ENCODE measurements around the gene ARSK.

DNA sequence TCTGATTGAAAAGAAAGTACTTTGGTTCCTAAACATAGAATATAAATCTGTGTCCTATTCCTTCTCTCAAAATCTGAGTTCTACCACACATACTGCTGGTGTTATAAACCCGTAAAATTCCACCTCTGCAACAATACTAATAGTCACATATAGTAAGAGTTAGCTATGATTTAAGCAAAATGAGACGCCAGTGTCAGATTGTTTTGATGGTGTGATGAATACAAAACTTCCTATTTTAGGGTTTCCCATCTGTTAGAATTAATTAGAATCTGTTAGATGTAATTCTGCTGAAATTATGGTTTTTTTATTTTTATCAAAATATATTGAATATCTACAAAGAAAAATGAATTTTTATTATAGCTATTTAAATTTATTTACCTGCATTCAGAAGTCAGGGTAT, 26.7 kb downstream of the ARSK start:
- TF ChIP-seq, protein P1, sequence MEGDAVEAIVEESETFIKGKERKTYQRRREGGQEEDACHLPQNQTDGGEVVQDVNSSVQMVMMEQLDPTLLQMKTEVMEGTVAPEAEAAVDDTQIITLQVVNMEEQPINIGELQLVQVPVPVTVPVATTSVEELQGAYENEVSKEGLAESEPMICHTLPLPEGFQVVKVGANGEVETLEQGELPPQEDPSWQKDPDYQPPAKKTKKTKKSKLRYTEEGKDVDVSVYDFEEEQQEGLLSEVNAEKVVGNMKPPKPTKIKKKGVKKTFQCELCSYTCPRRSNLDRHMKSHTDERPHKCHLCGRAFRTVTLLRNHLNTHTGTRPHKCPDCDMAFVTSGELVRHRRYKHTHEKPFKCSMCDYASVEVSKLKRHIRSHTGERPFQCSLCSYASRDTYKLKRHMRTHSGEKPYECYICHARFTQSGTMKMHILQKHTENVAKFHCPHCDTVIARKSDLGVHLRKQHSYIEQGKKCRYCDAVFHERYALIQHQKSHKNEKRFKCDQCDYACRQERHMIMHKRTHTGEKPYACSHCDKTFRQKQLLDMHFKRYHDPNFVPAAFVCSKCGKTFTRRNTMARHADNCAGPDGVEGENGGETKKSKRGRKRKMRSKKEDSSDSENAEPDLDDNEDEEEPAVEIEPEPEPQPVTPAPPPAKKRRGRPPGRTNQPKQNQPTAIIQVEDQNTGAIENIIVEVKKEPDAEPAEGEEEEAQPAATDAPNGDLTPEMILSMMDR (IDR thresholded peaks at IDR 0.05) = no peak
- TF ChIP-seq POLR2A (IDR thresholded peaks at IDR 0.05) = no peak
